ENCODE data around the gene ELAVL1.

ELAVL1 gene

DNA sequence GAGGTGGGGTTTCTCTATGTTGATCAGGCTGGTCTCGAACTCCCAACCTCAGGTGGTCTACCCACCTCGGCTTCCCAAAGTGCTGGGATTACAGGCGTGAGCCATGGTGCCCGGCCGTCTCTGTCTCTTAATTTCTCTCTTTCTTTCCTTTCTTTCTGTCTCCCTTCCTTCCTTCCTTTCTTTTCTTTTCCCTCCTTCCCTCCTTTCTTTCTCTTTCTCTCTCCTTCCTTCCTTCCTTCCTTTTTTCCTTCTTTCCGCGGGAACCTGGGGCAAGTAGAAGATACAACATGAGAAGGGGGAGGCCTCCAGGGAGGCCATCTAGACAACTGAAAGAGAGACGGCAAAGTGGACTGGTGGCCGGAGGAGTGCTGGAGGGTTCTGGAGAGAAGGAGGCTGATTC lies 15.2 kb upstream of the ELAVL1 start:
- no peak for DNase-seq

GRCh38 chr19:8017808-8018207 lies 12.4 kb upstream of the ELAVL1 start:
- no peak for DNase-seq

DNA sequence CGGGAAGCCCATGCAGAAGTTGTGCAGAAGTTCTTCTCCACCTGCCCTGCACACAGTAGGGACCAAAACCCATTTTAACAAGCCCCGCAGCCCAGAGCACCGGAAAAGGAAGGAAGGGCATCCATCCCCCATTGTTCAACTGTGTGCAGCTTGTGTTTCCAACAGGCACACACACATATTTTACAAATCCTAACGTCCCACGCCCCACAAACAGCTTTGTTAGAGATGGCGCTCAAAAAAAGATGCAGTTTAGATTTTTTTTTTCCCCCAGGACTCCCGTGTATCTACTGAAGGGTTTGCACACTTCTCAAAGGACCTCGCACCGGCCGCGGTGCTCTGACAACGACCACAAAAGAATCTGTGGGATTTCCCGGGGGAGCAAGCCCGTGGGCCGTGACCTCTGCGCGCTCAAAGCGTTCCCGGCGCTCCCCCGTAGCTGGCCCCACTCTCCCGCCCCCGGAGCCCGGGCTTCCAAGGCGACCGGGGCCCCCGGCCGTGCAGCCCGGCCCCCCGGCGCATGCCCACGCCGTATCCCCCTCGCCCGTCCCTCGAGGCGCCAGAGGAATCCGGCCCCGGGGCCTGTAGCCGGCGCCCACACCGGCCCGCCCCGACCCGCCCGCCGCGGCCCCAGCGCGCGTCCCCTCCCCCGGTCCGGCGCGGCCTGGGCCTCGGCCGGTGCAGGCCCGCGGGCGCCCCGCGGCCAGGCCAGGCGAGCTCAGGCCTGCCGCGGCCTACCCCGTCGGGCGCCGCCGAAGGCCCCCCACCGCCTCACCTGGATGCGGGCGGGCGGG lies 523 bp downstream of the ELAVL1 start:
- DNase-seq = peak; percentile 64

GRCh38 chr19:8004001-8004400 lies 1.4 kb downstream of the ELAVL1 start:
- no peak for DNase-seq

- peak; percentile 91 for DNase-seq
Observed at GRCh38 chr19:8001995-8002849, 3.2 kb downstream of the ELAVL1 start.

DNA sequence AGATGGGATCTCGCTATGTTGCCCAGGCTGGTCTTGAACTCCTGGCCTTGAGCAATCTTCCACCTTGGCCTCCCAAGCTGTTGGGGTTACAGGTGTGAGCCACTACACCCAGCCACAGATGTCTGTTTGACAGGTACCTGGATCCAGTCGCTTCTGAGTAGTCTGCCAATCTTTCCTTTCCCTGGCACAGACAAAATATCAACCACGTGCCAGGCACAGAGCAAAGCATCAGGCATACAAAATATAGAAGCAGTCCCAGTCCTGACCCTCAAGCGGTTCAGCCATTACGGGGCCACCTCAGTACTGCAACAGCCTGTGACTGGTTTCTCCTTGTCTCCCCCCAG lies 3.8 kb downstream of the ELAVL1 start:
- DNase-seq = no peak

GRCh38 chr19:8000298-8001038 lies 5.0 kb downstream of the ELAVL1 start:
- DNase-seq = no peak

- DNase-seq = no peak
Observed at GRCh38 chr19:7999376-7999775, 6.1 kb downstream of the ELAVL1 start.

GRCh38 chr19:7997809-7998480 lies 7.5 kb downstream of the ELAVL1 start:
- no peak for DNase-seq

GRCh38 chr19:7996883-7997282 lies 8.6 kb downstream of the ELAVL1 start:
- no peak for DNase-seq

GRCh38 chr19:7995810-7996158 lies 9.7 kb downstream of the ELAVL1 start:
- DNase-seq = no peak

- no peak for DNase-seq
Observed at GRCh38 chr19:7994928-7995809, 10.3 kb downstream of the ELAVL1 start.

GRCh38 chr19:7994114-7994513 lies 11.3 kb downstream of the ELAVL1 start:
- no peak for DNase-seq

DNA sequence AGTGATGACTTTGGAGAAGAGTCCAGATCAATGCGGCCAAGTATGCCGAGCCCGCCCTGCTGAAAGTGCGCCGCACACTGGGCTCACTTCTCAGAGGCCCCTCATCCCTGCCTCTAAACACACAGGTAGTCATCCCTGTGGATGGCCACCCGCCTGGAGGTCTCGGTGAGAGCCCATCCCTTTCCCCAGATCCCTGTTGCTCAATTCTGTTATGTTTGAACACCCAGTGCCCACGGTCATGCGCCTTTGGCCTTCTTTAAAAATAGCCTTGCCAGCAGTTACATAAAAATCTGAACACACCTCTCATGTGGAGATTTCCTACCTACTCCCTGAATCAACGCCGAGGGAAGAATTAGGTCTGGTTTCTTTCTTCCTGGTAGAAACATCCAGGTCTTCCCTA lies 11.9 kb downstream of the ELAVL1 start:
- no peak for DNase-seq

- no peak for DNase-seq
Observed at GRCh38 chr19:7992575-7992974, 12.9 kb downstream of the ELAVL1 start.

- no peak for DNase-seq
Observed at GRCh38 chr19:7989071-7989575, 16.3 kb downstream of the ELAVL1 start.

GRCh38 chr19:7988307-7988706 lies 17.1 kb downstream of the ELAVL1 start:
- no peak for DNase-seq

DNA sequence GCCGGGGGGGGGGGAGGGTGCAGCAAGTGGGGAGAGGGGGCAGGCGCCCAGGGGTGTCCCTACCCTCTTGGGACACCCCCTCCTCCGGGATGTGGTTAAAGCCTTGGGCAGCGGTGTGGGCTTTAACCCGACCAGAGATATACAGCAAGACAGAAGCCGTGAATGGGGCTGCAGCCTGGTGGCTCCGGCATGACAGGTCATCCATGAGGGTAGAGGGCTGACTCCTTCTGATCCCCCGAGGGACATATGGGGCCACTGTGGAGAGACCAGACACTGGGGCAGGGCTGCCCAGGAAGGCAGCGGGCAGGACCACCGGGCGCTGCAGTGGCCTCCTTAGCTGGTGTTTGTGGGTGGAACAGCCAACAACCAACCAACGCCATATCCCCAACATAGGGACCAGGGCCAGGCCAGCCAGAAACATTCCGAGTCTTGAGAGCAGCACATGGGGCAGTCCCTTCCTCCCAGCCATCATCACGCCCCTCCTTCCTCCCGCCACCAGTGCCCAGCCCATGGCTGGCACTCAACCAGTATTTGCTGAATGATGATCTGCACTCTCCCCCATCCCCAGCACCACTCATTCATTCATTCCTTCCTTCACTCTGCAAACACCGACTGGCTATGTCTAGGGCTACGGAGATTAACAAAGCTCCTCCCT lies 18.2 kb downstream of the ELAVL1 start:
- no peak for DNase-seq

- peak; percentile 45 for DNase-seq
Observed at GRCh38 chr19:7986321-7987113, 18.9 kb downstream of the ELAVL1 start.

GRCh38 chr19:7985481-7985911 lies 19.9 kb downstream of the ELAVL1 start:
- DNase-seq = no peak
